GM21576 (cell line): ENCODE results near the gene ESPNL.
"Not testable (repeated sequence)": the region's sequence is repeated elsewhere in the genome, so short reads cannot be mapped to it uniquely, and the experiment has no call there.

ENCODE experiments used
- ATAC-seq: cut with Tn5 transposase; IDR thresholded peaks from one replicate; pipeline ENCODE4 v1.9.1; 2021; ENCODE audit warnings: mild to moderate bottlenecking, moderate library complexity; ENCODE audit not compliant: unreplicated experiment

The ESPNL gene

DNA sequence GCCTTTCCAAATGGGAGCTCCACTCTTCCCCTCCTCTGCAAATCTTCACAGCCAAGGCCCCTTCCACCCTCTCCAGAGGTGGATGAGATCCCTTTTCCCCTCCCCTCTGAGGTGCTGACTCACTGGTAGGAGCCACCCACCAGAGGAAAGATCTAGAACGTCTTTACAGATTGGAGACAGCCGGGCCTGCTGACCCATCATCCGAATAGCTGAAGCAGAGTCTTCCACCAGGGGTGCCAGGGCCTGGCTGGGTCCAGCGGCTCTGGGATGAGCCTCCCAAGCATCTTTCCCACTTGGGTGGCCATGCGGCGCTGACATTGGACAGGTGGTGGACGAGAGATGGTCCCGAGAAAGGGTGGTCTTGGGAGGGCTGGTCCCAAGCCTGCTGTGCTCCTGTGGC is 67.6 kb downstream of the ESPNL start:
- no peak for ATAC-seq

DNA sequence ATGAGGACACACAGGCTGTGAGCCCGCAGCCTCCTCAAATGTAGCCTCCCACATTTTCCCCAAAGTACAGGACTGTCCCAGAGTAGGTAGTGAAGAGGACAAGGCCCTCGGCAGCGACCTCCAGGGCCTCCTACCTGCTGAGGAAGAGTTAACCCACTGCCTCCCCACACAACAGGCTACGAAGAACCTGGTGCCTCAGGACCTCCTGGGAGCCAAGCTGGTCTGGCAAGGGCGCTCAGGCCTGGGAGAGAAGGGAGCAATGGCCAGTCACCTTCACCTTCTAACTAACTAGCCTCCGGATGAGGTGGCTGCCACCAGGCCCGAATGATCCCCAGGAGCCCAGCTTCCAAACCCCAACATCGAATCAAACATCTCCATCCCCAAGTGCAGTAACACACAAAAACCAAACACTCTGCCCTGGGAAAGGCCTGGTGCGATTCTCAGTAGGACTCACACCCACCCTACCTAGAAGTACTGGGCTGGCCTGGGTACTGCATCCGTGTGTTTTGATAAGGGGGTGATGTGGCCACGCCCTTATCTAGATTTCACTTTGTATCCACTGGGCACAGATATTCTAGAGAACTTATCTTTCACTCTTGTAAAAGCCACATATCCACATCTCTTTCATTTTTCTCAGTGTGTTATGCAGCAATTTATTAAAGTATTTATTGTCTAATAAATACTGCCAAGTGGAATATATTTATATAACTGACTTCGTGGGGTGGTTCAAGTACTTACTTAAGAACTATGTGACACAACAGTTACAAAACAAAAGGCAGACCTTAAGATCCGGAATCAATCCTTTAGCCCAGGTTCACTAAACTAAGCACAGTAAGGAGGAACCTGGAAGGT is 68.3 kb downstream of the ESPNL start:
- ATAC-seq: no peak

DNA sequence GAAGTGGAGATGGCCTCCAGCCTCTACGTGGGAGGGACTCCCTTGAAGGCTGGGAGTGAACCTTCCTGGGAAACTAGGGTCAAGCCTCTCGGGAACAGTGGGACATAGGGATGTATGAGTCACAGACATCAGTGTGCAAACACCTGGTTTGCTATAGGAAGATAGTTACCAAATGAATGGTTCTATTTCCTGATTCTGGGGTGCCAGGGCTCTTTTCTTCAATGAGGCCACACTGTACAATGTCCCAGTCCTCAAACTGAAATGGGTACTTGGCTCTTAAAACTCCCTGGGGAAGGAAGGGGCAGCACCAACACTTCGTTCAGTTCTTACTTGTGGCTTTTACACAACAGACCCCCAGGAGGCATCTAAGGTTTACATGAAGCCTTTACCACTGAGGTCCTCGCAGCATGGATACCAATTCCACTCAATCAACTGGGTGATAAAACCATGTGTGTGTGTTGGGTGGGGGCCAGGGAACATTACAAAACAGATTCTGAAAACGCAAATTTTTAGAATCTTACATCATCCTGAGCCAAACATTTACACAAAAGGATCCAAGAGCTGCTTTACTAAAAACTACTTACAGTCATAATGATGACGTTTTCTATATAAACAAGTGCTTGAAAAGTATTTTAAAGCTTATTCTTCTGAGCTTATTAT is 69.0 kb downstream of the ESPNL start:
- no peak for ATAC-seq

DNA sequence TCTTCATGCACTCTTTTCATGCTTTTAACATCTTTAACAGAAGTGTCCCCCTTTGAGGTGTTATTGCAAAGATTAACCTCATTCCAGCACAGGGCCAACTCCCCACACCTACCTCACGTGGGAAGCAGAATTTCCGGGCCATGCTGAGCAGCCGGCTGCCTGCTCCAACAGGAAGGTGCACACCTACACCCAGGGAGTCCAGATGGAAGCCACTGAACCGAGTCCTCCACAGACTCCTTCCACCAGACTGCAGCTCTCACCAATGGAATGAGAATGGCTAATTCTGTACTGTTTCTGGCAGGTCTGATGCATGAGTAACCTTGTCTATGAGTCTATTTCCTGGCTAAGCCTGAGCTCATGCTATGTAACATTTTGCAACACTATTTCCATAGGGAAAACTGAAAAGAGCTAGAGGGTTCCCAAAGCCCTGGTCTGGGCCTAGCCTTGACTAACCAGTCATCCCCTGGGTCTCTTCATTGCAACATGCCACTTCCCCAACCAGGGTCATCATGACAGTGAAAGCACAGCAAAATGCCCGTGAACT is 69.6 kb downstream of the ESPNL start:
- ATAC-seq: no peak

DNA sequence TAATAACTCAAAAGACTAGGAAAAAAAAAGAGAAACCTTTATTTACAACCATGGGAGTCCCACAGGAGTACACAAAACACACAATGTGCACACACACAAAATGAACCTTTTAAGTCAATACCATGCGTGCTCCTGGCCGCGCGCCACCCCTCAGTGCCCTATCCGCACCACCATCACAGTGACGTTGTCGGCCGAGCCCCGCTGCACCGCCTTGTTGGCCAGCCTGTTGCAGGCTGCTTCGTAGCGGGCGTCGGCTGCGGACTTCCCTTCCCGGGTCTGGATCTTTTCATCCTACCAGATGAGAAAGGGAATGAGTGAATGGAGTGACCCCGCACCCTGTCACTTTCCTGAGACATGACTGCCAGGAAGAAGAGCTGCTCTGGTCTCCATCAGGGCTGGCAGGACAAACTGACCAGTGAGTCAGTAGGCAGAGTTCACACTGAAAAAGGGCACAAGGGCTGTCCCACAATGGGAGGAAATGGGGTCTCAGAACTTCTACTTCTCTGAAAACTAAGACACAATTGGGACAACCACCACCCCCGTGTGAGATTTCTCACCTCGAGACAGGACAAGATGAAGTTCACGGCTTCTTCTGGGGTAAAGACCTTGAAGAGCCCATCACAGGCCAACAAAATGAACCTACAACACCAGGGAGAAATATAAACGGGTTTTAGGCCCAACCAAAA is 70.4 kb downstream of the ESPNL start:
- ATAC-seq: no peak

DNA sequence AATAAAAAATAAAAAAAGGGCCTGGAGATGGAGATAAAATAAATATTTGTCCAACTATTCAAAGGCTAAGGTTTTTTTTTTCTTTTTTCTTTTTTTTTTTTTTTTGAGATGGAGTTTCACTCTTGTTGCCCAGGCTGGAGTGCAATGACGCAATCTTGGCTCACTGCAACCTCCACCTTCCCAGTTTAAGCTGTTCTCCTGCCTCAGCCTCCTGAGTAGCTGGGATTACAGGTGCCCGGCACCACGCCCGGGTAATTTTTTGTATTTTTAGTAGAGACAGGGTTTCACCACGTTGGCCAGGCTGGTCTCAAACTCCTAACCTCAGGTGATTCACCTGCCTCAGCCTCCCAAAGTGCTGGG is 70.9 kb downstream of the ESPNL start:
- not testable (repeated sequence) for ATAC-seq

DNA sequence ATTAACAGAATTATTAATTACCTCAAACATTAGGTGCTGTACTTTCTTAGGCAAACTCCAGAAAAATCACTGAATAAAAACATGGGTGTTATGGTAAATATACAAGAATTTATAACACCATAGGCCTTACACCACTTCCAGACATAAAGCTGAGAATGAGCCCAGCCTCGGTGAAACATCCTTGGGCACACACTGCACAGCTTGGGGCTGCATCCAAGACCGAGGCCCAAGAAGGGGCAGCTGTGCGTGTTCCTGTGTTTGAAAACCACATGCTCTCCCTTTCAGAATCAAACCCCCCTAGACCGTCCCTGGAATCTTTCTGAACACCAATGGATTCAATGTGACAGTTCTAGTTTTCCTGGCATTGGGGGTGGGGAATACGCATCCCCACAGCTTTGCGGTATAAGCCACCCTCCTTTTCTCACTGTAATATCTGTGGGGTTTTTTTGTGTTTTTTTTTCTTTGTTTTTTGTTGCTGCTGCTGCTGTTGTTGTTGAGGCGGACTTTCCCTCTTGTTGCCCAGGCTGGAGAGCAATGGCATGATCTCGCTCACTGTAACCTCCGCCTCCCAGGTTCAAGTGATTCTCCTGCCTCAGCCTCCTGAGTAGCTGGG is 71.5 kb downstream of the ESPNL start:
- ATAC-seq: no peak

DNA sequence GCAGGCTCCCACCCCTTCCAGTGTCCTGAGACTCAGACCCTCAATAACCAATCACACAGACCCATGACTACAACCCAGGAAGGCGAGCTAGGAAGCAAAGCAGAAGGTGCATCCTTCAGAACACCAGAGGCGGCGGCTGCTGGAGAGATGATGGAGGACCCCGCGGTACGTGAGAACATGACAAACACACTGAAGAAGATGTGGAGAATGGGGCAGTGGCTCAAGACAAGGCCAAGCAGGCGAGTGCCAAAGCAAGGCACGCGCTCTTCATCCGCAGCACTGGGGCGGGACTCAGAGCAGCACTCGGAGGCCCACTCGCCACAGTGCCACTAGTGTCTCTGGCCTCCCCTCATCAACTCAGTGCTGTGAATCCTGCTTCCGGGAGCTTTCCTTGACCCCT is 72.3 kb downstream of the ESPNL start:
- no peak for ATAC-seq

DNA sequence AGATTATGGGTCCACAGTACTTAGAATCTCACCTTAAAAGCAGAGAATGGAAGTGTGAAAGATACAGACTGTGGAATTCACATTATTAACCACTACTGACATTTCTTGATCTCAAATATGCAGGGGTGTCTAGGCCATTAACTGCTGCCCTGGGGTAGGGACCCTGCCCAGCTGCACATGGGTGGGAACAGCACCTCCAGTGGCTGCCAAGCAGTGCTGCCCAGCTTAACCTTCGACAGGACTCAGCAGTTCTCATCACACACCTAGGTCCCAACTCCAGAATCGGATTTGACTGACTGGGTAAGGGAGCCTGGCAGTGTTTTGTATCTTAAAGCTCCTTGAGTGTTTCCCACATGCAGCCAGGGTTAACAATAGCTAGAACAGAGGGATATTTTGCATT is 73.6 kb downstream of the ESPNL start:
- ATAC-seq: no peak

DNA sequence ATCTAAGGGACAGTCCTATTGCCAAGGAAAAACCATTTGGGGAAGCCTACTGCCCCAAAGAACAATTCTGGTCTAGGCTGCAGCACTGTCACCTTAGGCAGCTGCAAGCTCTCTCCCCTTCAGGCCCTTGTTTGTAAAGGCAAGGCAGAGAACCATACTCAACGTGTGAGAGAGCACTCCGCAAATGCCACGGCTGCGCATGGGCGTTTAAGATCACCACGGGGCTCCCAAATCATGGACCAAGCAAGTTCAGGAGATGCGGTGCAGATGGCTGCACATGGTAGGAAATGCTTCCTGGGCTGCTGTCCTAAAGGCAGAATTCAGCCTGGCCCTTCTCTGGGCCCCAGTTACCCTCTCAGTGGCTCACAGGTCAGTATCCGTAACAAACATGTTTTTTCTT is 74.2 kb downstream of the ESPNL start:
- no peak for ATAC-seq

DNA sequence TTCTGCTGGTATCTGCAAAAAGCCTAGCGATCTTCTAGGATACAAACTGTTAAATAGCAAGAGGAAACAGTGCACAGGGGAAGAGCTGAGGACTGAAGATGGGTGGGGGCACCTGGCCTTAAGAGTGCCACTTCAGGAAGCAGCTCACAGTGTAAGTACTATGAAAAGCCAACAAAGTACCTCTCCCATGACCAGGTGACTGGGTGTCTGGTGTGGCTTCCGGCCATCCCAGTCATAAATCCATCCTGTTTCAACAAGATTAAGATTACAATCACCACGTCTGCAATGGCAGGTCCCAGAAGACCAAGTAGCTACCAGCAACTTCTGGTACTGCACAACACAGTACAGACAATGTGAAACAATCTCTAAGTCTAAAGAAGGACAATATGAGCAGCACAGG is 74.6 kb downstream of the ESPNL start:
- no peak for ATAC-seq

DNA sequence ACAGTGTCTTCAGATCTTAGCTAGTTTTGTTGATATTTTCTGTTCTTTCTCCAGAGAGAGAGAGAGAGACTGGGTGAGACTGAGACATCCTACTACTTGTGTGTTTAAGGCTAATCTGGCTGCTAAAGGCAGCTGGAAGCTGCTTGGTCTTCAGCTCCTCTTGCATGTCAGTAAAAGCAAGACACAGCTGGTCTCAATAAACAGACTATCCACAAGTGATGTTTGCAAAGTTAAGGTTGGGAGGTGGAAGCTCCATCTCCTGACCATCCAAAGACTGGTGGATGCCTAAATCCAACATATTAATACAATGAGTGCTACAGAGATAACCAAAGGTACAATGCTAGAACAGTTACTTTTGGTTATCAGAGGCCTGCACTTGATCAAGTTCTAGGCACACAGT is 76.5 kb downstream of the ESPNL start:
- ATAC-seq: no peak

DNA sequence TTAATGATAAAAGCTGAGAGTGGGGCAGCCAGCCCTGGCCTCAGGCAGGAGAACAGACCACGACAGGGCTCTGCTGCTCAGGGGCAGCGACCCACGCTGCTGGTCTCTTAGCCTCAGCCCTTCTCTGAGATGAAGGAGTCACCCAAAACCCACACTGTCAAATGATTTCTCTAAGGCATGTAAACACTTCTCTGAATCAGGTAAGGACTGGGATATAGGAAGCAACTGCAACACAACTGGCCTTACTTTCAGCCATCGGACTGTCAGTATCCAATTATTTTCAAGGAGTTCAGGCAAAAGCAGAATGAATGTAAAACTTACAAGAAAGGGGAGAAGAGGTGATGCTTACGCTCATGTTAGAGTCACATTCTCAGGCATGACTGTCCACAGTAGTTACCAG is 80.4 kb downstream of the ESPNL start:
- no peak for ATAC-seq

DNA sequence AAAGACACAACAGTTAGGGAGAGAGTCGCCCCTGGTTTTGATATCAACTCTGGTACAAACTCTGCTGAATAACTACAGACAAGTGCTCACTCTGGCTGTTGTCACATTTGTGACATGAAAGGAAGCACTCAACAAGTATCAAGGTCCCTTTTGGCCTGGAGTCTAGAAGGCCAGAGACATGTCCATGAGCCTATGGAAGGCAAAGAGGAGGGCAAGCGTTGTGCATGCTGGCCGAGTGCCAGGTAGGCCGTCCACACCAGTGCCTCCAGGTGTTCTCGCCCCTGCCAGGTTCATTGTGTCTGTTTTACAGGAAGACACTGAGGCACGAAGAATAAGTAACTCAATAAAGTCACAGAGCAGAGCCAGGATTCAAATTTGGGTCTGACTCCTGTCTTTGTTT is 82.2 kb downstream of the ESPNL start:
- no peak for ATAC-seq
